ENCODE results near the gene TSPAN5.

DNA sequence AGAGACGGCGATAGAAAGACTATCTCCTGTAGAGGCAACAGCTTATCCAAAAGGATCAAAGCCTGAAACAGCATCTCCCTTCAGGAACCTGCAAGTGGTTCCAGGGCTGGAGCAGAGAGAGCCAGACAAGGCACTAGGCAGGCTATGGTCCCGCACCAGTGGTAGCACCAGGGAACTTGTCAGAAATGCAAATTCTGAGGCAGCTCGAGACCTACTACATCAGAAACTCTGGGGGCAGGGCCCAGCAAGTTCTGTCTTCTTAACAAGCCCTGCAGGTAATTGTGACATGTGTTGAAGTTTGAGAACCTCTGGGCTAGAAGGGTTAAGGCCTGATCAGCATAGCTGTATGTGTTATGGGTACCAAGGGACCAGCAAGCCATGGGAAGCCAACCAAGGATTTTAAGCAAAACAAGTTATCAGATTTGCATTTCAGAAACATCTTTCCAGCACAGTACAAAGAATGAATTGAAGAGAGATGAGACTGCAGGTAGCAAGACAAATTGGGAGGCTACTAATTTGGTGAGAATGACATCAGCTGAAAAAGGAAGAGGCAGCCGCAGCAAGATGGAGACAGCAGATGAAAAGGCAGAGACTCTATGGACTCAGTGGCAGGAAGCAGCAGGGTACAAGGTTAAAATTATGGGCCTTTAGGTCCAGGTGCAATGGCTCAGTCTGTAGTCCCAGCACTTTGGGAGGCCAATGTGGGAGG lies 139.7 kb downstream of the TSPAN5 start:
- TF ChIP-seq, protein P1, sequence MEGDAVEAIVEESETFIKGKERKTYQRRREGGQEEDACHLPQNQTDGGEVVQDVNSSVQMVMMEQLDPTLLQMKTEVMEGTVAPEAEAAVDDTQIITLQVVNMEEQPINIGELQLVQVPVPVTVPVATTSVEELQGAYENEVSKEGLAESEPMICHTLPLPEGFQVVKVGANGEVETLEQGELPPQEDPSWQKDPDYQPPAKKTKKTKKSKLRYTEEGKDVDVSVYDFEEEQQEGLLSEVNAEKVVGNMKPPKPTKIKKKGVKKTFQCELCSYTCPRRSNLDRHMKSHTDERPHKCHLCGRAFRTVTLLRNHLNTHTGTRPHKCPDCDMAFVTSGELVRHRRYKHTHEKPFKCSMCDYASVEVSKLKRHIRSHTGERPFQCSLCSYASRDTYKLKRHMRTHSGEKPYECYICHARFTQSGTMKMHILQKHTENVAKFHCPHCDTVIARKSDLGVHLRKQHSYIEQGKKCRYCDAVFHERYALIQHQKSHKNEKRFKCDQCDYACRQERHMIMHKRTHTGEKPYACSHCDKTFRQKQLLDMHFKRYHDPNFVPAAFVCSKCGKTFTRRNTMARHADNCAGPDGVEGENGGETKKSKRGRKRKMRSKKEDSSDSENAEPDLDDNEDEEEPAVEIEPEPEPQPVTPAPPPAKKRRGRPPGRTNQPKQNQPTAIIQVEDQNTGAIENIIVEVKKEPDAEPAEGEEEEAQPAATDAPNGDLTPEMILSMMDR (conservative IDR thresholded peaks at IDR 0.05; ENCODE audit: low read length): no peak
- TF ChIP-seq EZH2phosphoT487 (IDR thresholded peaks at IDR 0.05; ENCODE audit: borderline replicate concordance): no peak
